HG02943 (cell line): ENCODE data around the gene BICC1.

Experiments used
- ATAC-seq: cut with Tn5 transposase; IDR thresholded peaks from one replicate; pipeline ENCODE4 v1.9.1; 2021; ENCODE audit warnings: mild to moderate bottlenecking, low read depth, moderate library complexity; ENCODE audit not compliant: unreplicated experiment

Gene BICC1, protein sequence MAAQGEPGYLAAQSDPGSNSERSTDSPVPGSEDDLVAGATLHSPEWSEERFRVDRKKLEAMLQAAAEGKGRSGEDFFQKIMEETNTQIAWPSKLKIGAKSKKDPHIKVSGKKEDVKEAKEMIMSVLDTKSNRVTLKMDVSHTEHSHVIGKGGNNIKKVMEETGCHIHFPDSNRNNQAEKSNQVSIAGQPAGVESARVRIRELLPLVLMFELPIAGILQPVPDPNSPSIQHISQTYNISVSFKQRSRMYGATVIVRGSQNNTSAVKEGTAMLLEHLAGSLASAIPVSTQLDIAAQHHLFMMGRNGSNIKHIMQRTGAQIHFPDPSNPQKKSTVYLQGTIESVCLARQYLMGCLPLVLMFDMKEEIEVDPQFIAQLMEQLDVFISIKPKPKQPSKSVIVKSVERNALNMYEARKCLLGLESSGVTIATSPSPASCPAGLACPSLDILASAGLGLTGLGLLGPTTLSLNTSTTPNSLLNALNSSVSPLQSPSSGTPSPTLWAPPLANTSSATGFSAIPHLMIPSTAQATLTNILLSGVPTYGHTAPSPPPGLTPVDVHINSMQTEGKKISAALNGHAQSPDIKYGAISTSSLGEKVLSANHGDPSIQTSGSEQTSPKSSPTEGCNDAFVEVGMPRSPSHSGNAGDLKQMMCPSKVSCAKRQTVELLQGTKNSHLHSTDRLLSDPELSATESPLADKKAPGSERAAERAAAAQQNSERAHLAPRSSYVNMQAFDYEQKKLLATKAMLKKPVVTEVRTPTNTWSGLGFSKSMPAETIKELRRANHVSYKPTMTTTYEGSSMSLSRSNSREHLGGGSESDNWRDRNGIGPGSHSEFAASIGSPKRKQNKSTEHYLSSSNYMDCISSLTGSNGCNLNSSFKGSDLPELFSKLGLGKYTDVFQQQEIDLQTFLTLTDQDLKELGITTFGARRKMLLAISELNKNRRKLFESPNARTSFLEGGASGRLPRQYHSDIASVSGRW

DNA sequence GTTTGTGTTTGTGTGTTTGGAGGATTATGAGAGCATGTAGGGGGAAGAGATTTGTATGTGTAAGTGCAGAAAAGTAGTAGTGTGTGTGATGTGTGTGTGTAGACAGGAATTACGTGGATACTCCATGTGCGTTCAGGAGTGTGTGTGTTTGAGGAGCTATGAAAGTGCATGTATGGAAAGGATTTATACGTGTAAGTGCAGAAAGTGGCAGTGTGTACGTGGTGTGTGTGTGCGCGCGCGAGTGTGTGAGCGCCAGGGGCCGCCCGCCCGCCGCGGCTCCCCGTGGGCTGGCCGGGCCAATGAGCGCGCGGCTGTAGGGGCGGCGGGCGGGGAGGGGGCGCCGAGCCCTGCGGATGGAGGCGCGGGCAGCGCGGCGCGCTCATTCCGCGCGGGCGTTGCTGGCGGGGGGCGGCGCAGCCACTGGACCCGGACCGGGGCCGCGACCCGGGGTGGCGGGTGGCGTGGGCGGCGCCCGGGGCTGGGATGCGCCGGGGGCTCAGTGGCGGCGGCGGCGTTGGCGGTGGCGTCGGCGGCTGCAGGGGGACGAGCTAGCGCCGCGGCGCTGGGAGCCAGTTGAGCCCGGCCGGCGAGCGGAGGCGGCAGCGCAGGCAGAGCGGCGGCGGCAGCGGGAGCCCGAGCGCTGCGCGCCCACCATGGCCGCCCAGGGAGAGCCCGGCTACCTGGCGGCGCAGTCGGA, at the start of gene BICC1:
TSS of gene BICC1 (plus strand) at position 382 of the 697 bp plus-strand sequence. CDS start at position 654, 272 bp downstream.
- ATAC-seq, result no peak

DNA sequence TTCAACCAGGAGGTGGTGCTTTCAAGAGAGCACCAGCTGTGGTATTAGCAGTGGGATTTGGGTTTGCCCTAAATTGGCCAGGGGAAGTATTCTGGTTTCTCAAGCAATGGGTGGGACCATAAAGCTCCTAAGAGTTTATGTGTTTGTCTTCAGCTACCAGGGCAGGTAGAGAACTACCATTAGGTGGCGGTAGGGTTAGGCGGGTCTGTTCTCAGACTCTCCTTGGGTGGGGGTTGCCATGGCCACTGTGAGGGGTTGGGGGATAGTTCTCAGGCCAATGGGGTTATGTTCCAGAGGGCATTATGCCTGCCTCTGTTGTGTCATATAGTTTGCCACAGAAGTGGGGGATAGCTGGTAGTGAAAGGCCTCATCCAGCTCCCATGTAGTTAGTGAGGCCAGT, 47.7 kb upstream of the BICC1 start:
- ATAC-seq, result no peak

DNA sequence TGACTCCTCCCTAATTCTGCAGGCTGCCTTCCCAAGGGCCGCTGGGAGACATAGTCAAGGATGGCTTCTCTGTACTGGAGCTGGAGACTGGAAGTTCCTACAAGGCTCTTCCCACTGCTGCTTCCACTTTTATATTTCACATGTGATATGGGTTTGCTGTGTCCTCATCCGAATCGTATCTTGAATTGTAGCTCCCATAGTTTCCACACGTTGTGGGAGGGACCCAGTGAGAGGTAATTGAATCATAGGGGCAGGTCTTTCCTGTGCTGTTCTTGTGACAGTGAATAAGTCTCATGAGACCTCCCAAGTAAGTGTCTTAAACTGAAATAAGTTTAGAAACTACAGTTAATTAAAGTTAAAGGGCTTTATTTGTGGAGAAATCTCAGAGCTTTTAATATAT, 47.0 kb upstream of the BICC1 start:
- no peak for ATAC-seq

GRCh38 chr10:58467931-58468635, 44.6 kb upstream of the BICC1 start:
- no peak for ATAC-seq

GRCh38 chr10:58473976-58474375, 38.7 kb upstream of the BICC1 start:
- ATAC-seq, result no peak

- no peak for ATAC-seq
Observed at GRCh38 chr10:58475322-58476277, 37.1 kb upstream of the BICC1 start.

DNA sequence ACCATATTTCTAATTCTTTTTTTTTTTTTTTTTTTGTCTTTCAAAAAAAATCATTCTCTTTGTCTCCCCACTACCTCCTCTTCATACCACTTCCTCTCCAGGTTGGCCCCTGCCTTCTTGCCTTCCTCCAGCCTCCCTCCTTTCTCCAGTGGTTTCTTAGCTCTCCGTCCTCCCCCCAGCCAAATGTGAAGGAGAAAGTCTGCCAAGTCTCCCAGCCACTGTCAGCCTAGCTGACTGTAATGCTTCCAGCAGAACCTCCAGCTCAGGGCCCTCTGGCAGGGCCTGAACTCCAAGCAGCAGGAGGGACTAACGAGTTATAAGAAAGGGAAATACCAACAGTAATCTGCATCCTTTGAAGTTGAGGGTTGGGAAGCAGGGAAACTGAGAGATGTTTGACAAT, 35.5 kb upstream of the BICC1 start:
- ATAC-seq, result no peak

DNA sequence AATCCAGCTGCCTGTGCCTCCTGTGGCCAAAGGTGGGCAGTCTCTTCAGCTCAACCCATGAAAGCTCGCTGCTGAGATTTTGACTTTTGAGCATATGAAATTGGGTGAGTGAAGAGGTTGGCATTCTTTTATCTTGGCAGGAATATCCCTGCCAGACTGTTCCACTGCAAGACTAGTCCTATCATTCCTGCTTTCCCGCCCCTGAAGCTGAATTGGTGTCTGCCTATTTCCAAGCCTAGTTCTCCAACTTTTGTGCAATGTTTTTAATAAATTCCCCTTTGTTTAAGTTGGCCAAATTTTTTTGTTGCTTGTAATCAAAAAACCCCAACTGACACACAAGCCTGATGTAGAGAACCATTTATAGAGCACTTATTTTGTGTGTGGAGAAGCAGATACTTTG, 34.8 kb upstream of the BICC1 start:
- no peak for ATAC-seq

GRCh38 chr10:58479045-58479444, 33.6 kb upstream of the BICC1 start:
- no peak for ATAC-seq

- ATAC-seq, result no peak
Observed at GRCh38 chr10:58480321-58480720, 32.4 kb upstream of the BICC1 start.

- no peak for ATAC-seq
Observed at GRCh38 chr10:58481569-58482109, 31.0 kb upstream of the BICC1 start.

- ATAC-seq, result no peak
Observed at GRCh38 chr10:58486821-58487220, 25.9 kb upstream of the BICC1 start.

DNA sequence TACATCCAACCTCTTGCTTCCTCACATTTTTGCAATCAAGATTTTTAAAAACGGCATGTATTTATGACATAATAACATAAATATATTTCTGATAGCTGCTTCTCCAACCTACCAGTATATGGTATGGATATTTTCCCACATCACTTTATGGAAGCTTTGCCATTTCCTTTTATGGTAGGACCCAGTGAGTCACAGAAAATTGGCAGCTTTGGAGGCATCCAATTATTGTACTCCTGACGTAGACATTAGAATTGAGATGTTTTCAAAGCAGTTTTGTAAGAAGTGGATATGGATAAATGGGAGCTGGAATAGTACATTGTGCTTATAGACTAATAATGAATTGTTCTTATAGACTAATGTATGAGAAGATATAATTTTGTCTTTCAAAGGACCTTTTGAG, 23.8 kb upstream of the BICC1 start:
- ATAC-seq, result no peak

- no peak for ATAC-seq
Observed at GRCh38 chr10:58502956-58503355, 9.7 kb upstream of the BICC1 start.

DNA sequence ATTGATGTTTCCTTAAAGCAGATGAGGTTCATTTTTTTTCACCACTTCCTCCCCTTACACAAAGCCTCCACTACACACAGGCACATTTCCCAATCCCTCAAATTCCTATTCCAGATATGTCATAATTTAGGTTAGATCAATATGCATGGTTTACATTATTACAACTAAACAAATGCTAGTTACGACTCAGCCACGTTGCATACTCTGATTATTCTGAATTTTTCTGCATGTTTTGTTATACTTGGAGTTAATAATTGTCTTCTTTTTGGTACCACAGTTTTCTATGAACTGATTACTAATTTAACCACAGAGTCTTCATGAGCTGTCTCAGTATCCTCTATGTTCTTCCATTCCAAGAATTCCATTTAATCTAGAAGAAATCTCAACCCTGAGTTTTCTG, 4.4 kb upstream of the BICC1 start:
- no peak for ATAC-seq

GRCh38 chr10:58511765-58512490, 744 bp upstream of the BICC1 start:
- no peak for ATAC-seq

DNA sequence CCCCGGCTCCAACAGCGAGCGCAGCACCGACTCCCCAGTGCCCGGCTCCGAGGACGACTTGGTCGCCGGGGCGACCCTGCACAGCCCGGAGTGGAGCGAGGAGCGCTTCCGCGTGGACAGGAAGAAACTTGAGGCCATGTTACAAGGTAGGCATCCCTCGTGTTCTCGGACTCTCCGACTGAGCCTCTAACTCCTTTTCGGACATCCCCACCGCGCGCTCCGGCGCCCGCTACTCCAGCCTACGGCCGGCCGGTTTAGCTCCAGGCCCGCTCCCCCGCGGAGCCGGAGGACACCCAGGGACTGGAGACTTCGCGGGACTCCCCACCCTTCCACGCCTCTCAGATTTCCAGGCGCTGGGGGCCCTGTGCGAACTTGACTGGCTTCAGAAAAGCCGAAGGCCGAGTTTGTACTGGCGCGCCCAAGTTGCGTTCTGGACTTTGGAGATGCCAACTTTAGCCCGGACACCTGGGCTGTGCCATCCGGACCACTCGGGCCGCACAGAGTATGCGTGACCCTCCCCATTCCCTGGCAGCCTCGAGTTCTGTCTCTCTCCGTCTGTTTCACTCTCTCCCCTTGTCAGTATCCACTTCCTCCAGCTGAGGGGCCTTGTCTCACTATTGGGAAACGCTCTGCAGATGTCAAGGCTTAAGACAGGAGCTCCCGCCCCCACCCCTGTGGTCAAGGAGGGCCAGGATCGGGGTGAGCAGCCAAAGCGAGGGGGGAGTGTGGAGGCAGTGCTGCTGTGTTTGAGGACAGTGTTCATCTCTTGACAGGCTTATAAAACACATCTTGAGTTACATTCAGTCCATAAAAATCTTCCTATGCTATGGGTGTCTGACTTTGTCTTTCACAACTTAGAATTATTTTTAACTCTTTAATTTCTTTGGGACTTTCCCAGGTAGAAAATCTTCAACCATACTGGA, 777 bp downstream of the BICC1 start:
- ATAC-seq, result no peak
